Mesothelial cell of epicardium (in vitro differentiated cells): ENCODE results near the gene BARHL2. TPM values are rescaled to one million over a fixed set of nuclear protein-coding genes. Genes with fewer than 3 reads are reported as not detected.

Experiments used
- DNase-seq, 2 experiments: peaks; one replicate each; pipeline ENCODE4 v3.0.0; 2021; ENCODE audit warnings: low spot score in 2 of 2; ENCODE audit not compliant: unreplicated experiment in 2 of 2
- H3K27ac Mint-ChIP-seq: 2 replicates; pipeline ENCODE4 v1.8.0; 2021; ENCODE audit warnings: mixed read lengths
- H3K27me3 Mint-ChIP-seq: 2 replicates; pipeline ENCODE4 v1.8.0; 2021; ENCODE audit warnings: low read depth, mixed read lengths
- H3K36me3 Mint-ChIP-seq: 2 replicates; pipeline ENCODE4 v1.8.0; 2021; ENCODE audit warnings: mixed read lengths
- H3K4me1 Mint-ChIP-seq: 2 replicates; pipeline ENCODE4 v1.8.0; 2021; ENCODE audit warnings: mixed read lengths
- H3K4me3 Mint-ChIP-seq: 2 replicates; pipeline ENCODE4 v1.8.0; 2021; ENCODE audit warnings: mild to moderate bottlenecking, moderate library complexity, mixed read lengths
- H3K9me3 Mint-ChIP-seq: 2 replicates; pipeline ENCODE4 v1.8.0; 2021; ENCODE audit warnings: mixed read lengths
- total RNA-seq: library from RNA; stranded (reverse); gene quantifications from 3 replicates; pipeline ENCODE4 v1.2.1, GENCODE V29; 2021
- TF ChIP-seq, protein P1 (sequence below): fragments of 200-600 bp; sonication (generic); IDR thresholded peaks from one replicate; pipeline ENCODE4 v1.5.0; 2021; ENCODE audit warnings: antibody characterized with exemption; ENCODE audit not compliant: unreplicated experiment

The BARHL2 gene
- total RNA-seq, 1 donor from 2014 or later: not detected

DNA sequence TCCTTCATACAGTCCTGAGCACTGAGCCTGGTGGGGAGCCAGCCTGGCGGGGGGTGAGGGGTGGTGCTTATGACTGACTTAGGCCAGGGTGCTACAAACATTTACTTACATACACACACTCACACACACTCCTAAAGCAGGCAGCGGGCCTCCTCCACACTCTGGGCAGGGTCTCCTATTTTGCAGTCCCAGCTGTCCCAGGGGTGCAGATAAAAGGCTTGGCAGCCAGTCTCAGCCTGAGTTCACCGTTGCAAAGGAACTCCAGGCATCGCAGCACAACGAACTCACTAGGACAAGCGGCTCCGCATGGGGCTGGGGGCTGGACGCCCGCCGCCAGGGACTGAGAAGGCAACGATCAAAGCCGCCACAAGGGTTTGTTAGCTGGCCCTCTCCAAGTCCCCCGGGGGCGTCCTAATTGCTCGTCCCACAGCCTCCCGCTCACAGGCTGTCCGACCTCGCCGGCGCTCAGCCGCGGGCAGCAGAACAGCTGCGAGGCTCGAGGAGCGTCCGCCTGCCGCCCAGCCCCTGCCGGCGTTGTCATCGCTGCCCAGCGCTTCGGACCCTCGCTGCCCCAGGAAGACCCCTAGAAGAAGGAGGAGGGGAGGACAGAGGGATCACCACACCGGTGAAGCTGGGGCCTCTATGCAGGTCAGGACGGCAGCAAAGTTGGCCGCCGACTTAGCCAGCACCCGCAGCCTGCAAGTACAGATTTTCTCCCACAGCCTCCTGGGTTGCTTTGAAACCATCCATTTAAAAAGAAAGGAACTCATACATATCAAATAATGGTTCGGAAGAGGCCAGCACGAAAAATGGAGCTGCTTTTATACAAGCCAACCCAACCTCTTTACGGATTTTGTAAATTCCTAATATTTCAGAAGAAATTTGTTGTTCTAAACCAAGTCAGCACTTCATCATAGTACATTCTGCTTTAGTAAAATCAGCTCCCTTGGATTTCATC is 6.2 kb downstream of the BARHL2 start:
- TF ChIP-seq, protein P1, sequence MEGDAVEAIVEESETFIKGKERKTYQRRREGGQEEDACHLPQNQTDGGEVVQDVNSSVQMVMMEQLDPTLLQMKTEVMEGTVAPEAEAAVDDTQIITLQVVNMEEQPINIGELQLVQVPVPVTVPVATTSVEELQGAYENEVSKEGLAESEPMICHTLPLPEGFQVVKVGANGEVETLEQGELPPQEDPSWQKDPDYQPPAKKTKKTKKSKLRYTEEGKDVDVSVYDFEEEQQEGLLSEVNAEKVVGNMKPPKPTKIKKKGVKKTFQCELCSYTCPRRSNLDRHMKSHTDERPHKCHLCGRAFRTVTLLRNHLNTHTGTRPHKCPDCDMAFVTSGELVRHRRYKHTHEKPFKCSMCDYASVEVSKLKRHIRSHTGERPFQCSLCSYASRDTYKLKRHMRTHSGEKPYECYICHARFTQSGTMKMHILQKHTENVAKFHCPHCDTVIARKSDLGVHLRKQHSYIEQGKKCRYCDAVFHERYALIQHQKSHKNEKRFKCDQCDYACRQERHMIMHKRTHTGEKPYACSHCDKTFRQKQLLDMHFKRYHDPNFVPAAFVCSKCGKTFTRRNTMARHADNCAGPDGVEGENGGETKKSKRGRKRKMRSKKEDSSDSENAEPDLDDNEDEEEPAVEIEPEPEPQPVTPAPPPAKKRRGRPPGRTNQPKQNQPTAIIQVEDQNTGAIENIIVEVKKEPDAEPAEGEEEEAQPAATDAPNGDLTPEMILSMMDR: no peak
- DNase-seq: no peak
- peaks cover 100% of the 10 kb centered on the region for H3K27me3 Mint-ChIP-seq
- no peak overlapping the region for H3K4me3 Mint-ChIP-seq
- H3K4me1 Mint-ChIP-seq: peaks cover 8% of the 10 kb centered on the region
- H3K27ac Mint-ChIP-seq: no peak overlapping the region
- no peaks in the 10 kb centered on the region for H3K9me3 Mint-ChIP-seq
- no peaks in the 10 kb centered on the region for H3K36me3 Mint-ChIP-seq

DNA sequence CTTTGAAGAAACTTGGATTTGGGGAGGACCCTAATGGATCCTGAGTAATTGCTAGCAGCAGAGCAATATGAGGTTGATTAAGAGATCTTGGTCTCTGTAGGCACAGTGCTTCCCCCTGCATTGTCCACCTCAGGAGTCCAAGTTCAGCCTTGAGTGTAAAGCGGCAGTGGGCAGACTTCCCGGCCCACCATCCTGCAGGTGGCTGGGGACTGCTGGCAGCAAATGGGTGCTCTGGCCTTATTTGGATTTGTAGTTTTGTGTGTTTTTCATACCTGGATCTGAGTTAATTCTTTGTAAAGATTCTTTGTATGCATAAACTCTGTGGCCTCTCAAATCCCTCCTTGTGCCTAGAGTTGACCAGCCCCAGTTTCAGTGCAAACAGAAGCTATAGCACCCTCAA is 7.6 kb downstream of the BARHL2 start:
- H3K27ac Mint-ChIP-seq: no peak overlapping the region
- no peaks in the 10 kb centered on the region for H3K9me3 Mint-ChIP-seq
- H3K36me3 Mint-ChIP-seq: no peaks in the 10 kb centered on the region
- no peak overlapping the region for H3K4me3 Mint-ChIP-seq
- H3K27me3 Mint-ChIP-seq: peaks cover 100% of the 10 kb centered on the region
- peaks cover 8% of the 10 kb centered on the region for H3K4me1 Mint-ChIP-seq
- TF ChIP-seq, protein P1: no peak
- no peak for DNase-seq

DNA sequence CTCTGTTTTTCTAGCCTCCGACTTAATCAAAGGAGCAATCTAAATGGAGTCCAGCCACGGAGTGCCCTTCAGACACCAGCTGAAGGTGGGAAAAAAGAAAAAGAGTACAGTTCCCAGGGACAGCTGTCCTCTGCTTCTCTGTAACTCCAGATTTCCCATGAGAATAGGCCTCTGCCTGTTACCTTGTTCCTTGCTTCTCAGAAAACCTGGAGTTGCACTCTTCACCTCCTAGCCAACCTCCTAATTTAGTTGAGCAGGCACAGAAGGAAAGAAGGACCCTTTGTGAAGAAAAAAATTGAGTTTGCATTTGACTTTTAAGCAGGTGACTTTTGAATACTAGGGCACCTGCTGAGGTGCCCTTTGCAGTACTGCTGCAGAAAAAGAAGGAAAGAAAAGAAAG is 8.3 kb downstream of the BARHL2 start:
- H3K27ac Mint-ChIP-seq: no peak overlapping the region
- H3K36me3 Mint-ChIP-seq: no peaks in the 10 kb centered on the region
- no peak overlapping the region for H3K4me3 Mint-ChIP-seq
- no peak for DNase-seq
- H3K9me3 Mint-ChIP-seq: no peaks in the 10 kb centered on the region
- H3K4me1 Mint-ChIP-seq: peaks cover 8% of the 10 kb centered on the region
- H3K27me3 Mint-ChIP-seq: peaks cover 100% of the 10 kb centered on the region
- TF ChIP-seq, protein P1: no peak

DNA sequence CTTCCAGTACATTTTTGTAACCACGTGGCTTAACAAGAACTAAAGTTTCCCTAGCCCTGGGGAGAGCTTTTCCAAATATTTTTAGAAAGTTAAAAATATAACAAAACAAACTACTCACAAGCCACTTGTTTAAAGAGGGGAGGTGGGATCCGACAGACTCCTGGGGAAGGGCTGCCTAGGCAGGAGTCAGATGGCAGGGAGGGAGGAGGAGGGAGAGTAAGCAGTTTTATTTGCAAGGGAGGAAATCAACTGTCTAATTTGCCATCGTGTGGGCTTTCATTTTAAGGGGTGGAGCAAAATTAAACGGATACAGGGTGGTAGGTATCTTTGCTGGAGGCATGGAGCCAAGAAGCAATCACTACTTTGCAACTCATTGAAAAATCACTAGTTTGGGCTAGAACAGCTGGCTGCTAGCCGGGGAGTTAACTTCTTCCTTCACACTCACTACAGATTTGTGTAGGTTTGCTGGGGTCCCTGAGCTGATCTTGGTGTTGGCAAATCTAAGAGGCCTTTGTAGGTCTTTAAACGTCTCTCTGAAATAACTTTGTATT is 8.8 kb downstream of the BARHL2 start:
- no peak for DNase-seq
- Mint-ChIP-seq H3K27ac (no peak overlapping the region), H3K36me3 (no peaks in the 10 kb centered on the region), H3K27me3 (peaks cover 99% of the 10 kb centered on the region), H3K4me1 (peaks cover 8% of the 10 kb centered on the region), H3K4me3 (no peak overlapping the region), H3K9me3 (no peaks in the 10 kb centered on the region)
- TF ChIP-seq, protein P1: no peak

DNA sequence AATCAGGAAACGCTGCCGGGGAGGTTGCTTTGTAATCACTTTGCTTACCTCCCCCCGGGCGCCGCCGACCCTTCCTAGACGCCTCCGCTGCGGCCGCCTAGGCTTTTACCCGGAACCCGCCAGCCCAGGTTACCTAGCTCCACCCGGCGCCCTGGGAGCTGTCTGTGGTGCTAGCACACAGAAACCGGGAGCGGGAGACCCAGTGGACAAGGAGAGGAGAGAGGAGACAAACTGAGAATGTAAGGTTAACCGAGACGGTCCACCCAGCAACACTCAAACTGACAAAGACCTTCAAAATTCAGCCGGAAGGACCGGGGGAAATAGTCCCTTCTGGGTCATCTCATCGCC is 9.8 kb downstream of the BARHL2 start:
- peaks cover 97% of the 10 kb centered on the region for H3K27me3 Mint-ChIP-seq

More for the DNA sequence above, 9.8 kb downstream of the BARHL2 start:
- TF ChIP-seq, protein P1: no peak
- H3K36me3 Mint-ChIP-seq: no peaks in the 10 kb centered on the region
- peak; percentile 75 to 88 for DNase-seq
- H3K4me3 Mint-ChIP-seq: peak overlapping the region; percentile 62
- peaks cover 8% of the 10 kb centered on the region for H3K4me1 Mint-ChIP-seq
- no peaks in the 10 kb centered on the region for H3K9me3 Mint-ChIP-seq
- H3K27ac Mint-ChIP-seq: no peak overlapping the region
